ENCODE data around the gene ATP6V0E2. TPM values are rescaled to one million over a fixed set of nuclear protein-coding genes. Genes with fewer than 3 reads are reported as not detected.

ATP6V0E2 gene
- total RNA-seq, 1 experiment from 2014 or later: 50.1 TPM

DNA sequence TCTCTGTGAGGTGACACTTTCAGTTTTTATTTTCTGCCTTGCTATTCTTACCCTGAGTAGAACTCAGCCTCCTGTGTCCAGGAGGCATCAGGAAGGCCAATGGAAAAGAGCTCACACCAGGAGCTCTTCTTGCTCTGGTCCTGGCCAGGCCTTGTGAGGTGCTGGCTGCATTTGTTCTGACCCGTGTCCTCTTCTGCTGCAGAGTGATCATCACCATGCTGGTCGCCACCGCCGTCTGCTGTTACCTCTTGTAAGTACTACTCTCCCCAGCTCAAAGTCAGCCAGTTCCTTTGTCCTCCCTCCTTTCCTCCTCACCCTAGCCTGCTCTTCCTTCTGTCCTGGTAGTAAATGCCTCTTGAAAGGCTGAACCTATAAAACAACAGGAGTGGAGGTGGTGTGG is 1.6 kb downstream of the ATP6V0E2 start:
- H3K9me3 ChIP-seq (ENCODE audit: low read depth, low read length, poor library complexity, severe bottlenecking): no peaks in the 10 kb centered on the region
- H3K4me3 ChIP-seq (ENCODE audit: low read depth, low read length, poor library complexity, severe bottlenecking): no peak overlapping the region
- CTCF ChIA-PET: no interaction called here
- intact Hi-C loops (cut with micrococcal nuclease; ENCODE audit: unreplicated experiment): no loop called here
- POLR2A ChIA-PET (ENCODE audit: low non-redundant PET): no interaction called here
- peaks cover 9% of the 10 kb centered on the region for H3K4me1 ChIP-seq (ENCODE audit: insufficient read depth, low read length, poor library complexity, severe bottlenecking)
- no TSS peak for BruUV-seq (replicated peaks)
- H3K36me3 ChIP-seq (ENCODE audit: insufficient read depth, low read length, poor library complexity, severe bottlenecking): no peaks in the 10 kb centered on the region
- TF ChIP-seq, protein P1, sequence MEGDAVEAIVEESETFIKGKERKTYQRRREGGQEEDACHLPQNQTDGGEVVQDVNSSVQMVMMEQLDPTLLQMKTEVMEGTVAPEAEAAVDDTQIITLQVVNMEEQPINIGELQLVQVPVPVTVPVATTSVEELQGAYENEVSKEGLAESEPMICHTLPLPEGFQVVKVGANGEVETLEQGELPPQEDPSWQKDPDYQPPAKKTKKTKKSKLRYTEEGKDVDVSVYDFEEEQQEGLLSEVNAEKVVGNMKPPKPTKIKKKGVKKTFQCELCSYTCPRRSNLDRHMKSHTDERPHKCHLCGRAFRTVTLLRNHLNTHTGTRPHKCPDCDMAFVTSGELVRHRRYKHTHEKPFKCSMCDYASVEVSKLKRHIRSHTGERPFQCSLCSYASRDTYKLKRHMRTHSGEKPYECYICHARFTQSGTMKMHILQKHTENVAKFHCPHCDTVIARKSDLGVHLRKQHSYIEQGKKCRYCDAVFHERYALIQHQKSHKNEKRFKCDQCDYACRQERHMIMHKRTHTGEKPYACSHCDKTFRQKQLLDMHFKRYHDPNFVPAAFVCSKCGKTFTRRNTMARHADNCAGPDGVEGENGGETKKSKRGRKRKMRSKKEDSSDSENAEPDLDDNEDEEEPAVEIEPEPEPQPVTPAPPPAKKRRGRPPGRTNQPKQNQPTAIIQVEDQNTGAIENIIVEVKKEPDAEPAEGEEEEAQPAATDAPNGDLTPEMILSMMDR (conservative IDR thresholded peaks at IDR 0.05; ENCODE audit: low read depth, low read length): no peak
- no peak for TF ChIP-seq EZH2 (IDR thresholded peaks at IDR 0.05; ENCODE audit: borderline replicate concordance, low read depth, low read length, poor library complexity, severe bottlenecking)
- H3K27ac ChIP-seq (ENCODE audit: low read depth, low read length, poor library complexity, severe bottlenecking): no peak overlapping the region
- H3K27me3 ChIP-seq (replicated peaks; ENCODE audit: insufficient read depth, low read depth, low read length, poor library complexity): no peaks in the 10 kb centered on the region
- no peak for DNase-seq (ENCODE audit: low spot score)

DNA sequence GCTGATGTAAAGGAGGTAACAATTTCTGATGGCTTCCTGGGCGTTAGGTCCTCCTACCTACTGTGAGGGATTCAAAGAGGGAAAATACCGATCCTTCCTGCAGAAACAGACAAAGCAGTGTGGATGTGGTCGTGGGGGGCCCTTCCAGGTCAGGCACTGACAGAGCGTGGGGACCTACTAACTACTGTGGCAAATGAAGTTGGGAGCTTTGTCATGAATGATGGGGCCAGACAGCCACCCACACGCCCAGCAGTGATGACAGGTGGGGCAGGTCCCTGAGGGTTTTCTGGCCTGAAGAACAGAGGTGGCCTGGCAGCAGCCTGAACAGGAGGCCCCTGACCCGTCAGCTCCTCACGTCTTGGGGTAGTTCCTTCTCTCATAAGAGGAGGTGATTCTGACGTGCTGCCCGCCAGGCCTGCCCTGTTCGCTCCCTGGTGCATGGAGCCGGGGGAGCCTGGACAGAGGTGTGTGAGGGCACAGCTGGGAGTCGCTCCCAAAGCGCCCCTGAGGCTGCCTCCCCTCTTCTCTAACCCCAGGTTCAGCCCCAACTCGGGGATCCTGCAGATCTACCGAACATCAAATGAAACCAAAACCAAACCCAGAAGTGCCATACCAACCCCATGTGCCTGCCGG is 4.2 kb downstream of the ATP6V0E2 start:
- intact Hi-C loops (cut with micrococcal nuclease; ENCODE audit: unreplicated experiment): no loop called here
- Histone ChIP-seq H3K27me3 (replicated peaks; ENCODE audit: insufficient read depth, low read depth, low read length, poor library complexity) (no peaks in the 10 kb centered on the region), H3K9me3 (ENCODE audit: low read depth, low read length, poor library complexity, severe bottlenecking) (no peaks in the 10 kb centered on the region), H3K4me1 (ENCODE audit: insufficient read depth, low read length, poor library complexity, severe bottlenecking) (peaks cover 9% of the 10 kb centered on the region), H3K36me3 (ENCODE audit: insufficient read depth, low read length, poor library complexity, severe bottlenecking) (no peaks in the 10 kb centered on the region), H3K4me3 (ENCODE audit: low read depth, low read length, poor library complexity, severe bottlenecking) (no peak overlapping the region), H3K27ac (ENCODE audit: low read depth, low read length, poor library complexity, severe bottlenecking) (no peak overlapping the region)
- DNase-seq (ENCODE audit: low spot score): no peak
- ChIA-PET CTCF (no interaction called here), POLR2A (ENCODE audit: low non-redundant PET) (no interaction called here)
- no TSS peak for BruUV-seq (replicated peaks)
- TF ChIP-seq, protein P1 (conservative IDR thresholded peaks at IDR 0.05; ENCODE audit: low read depth, low read length): no peak
- no peak for TF ChIP-seq EZH2 (IDR thresholded peaks at IDR 0.05; ENCODE audit: borderline replicate concordance, low read depth, low read length, poor library complexity, severe bottlenecking)

DNA sequence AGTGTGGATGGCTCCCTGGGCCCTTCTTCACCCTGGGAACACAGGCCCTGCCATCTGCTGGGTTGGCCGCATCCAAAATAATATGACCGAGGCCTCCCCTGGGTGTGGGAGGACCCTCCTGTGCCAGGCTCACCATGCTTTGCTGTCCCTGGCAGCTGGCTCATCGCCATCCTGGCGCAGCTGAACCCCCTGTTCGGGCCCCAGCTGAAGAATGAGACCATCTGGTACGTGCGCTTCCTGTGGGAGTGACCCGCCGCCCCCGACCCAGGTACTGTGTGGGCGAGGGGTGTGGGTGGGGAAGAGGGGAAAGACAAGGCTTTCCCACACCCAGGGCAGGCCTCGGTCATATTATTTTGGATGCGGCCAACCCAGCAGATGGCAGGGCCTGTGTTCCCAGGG is 4.8 kb downstream of the ATP6V0E2 start:
- no peaks in the 10 kb centered on the region for H3K9me3 ChIP-seq (ENCODE audit: low read depth, low read length, poor library complexity, severe bottlenecking)
- BruUV-seq (replicated peaks): no TSS peak
- no peaks in the 10 kb centered on the region for H3K27me3 ChIP-seq (replicated peaks; ENCODE audit: insufficient read depth, low read depth, low read length, poor library complexity)
- intact Hi-C loops (cut with micrococcal nuclease; ENCODE audit: unreplicated experiment): no loop called here
- CTCF ChIA-PET: no interaction called here
- TF ChIP-seq EZH2 (IDR thresholded peaks at IDR 0.05; ENCODE audit: borderline replicate concordance, low read depth, low read length, poor library complexity, severe bottlenecking): no peak
- DNase-seq (ENCODE audit: low spot score): no peak
- no peak overlapping the region for H3K27ac ChIP-seq (ENCODE audit: low read depth, low read length, poor library complexity, severe bottlenecking)
- H3K36me3 ChIP-seq (ENCODE audit: insufficient read depth, low read length, poor library complexity, severe bottlenecking): no peaks in the 10 kb centered on the region
- H3K4me3 ChIP-seq (ENCODE audit: low read depth, low read length, poor library complexity, severe bottlenecking): no peak overlapping the region
- H3K4me1 ChIP-seq (ENCODE audit: insufficient read depth, low read length, poor library complexity, severe bottlenecking): peaks cover 9% of the 10 kb centered on the region
- POLR2A ChIA-PET (ENCODE audit: low non-redundant PET): no interaction called here

DNA sequence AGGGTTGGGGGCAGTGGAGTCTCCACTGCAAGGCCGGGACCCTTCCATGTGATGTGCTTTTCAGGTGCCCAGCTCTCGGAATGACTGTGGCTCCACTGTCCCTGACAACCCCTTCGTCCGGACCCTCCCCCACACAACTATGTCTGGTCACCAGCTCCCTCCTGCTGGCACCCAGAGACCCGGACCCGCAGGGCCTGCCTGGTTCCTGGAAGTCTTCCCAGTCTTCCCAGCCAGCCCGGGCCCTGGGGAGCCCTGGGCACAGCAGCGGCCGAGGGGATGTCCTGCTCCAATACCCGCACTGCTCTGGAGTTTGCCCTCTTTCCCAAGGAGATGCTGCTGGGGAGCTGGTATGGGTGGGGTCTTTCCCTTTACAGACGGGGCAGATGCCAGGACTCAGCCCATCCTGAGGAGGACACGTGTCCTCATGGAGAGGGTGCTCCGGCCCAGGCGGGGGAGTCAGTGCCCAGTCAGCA is 5.5 kb downstream of the ATP6V0E2 start:
- H3K4me1 ChIP-seq (ENCODE audit: insufficient read depth, low read length, poor library complexity, severe bottlenecking): peaks cover 6% of the 10 kb centered on the region
- H3K9me3 ChIP-seq (ENCODE audit: low read depth, low read length, poor library complexity, severe bottlenecking): no peaks in the 10 kb centered on the region
- TF ChIP-seq, protein P1 (conservative IDR thresholded peaks at IDR 0.05; ENCODE audit: low read depth, low read length): no peak
- no peak for TF ChIP-seq EZH2 (IDR thresholded peaks at IDR 0.05; ENCODE audit: borderline replicate concordance, low read depth, low read length, poor library complexity, severe bottlenecking)
- no peak for DNase-seq (ENCODE audit: low spot score)
- H3K27me3 ChIP-seq (replicated peaks; ENCODE audit: insufficient read depth, low read depth, low read length, poor library complexity): no peaks in the 10 kb centered on the region
- POLR2A ChIA-PET (ENCODE audit: low non-redundant PET): no interaction called here
- no TSS peak for BruUV-seq (replicated peaks)
- no peak overlapping the region for H3K27ac ChIP-seq (ENCODE audit: low read depth, low read length, poor library complexity, severe bottlenecking)
- intact Hi-C loops (cut with micrococcal nuclease; ENCODE audit: unreplicated experiment): no loop called here
- H3K4me3 ChIP-seq (ENCODE audit: low read depth, low read length, poor library complexity, severe bottlenecking): no peak overlapping the region
- CTCF ChIA-PET: no interaction called here
- no peaks in the 10 kb centered on the region for H3K36me3 ChIP-seq (ENCODE audit: insufficient read depth, low read length, poor library complexity, severe bottlenecking)

Measured in A673 (cell line).